ENCODE measurements around the gene JAGN1. TPM values are rescaled to one million over a fixed set of nuclear protein-coding genes. Genes with fewer than 3 reads are reported as not detected.

The JAGN1 gene
- total and polyA plus RNA-seq, 9 of the 15 experiments (the other 6 are each of a cell fraction or from before 2014, with no cell fraction given), result 31.6 to 77.8 (median 40.3) TPM

DNA sequence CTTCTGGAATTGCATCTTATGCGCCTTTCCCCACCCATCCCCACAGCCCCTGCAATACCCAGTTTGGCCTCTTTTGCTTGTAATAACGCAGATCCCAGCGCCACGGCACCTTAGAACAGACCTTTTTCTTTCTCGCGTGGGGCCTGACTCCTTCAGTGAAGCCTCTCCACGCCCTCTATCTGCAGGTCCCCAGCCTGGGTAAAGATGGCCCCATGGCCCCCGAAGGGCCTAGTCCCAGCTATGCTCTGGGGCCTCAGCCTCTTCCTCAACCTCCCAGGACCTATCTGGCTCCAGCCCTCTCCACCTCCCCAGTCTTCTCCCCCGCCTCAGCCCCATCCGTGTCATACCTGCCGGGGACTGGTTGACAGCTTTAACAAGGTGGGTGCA is 43.8 kb downstream of the JAGN1 start (continued):
- TF ChIP-seq, protein P1, sequence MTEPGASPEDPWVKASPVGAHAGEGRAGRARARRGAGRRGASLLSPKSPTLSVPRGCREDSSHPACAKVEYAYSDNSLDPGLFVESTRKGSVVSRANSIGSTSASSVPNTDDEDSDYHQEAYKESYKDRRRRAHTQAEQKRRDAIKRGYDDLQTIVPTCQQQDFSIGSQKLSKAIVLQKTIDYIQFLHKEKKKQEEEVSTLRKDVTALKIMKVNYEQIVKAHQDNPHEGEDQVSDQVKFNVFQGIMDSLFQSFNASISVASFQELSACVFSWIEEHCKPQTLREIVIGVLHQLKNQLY (CRISPR knock-in tag; conservative IDR thresholded peaks at IDR 0.05), result 0 out of 4 replicates have a peak, but pooled peaks of 1 of the 2 experiments have one; percentile 38
- no peak for TF ChIP-seq NUFIP1 (IDR thresholded peaks at IDR 0.05; ENCODE audit: partially characterized antibody)
- no peak for TF ChIP-seq ZNF431 (CRISPR knock-in tag; IDR thresholded peaks at IDR 0.05)
- TF ChIP-seq SP1 (CRISPR knock-in tag; IDR thresholded peaks at IDR 0.05), result no peak
- TF ChIP-seq, protein P2, sequence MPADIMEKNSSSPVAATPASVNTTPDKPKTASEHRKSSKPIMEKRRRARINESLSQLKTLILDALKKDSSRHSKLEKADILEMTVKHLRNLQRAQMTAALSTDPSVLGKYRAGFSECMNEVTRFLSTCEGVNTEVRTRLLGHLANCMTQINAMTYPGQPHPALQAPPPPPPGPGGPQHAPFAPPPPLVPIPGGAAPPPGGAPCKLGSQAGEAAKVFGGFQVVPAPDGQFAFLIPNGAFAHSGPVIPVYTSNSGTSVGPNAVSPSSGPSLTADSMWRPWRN (IDR thresholded peaks at IDR 0.05; ENCODE audit: low read depth), result no peak
- TF ChIP-seq YBX1 (IDR thresholded peaks at IDR 0.05), result no peak
- no peak for TF ChIP-seq ZNF586 (CRISPR knock-in tag; conservative IDR thresholded peaks at IDR 0.05)

DNA sequence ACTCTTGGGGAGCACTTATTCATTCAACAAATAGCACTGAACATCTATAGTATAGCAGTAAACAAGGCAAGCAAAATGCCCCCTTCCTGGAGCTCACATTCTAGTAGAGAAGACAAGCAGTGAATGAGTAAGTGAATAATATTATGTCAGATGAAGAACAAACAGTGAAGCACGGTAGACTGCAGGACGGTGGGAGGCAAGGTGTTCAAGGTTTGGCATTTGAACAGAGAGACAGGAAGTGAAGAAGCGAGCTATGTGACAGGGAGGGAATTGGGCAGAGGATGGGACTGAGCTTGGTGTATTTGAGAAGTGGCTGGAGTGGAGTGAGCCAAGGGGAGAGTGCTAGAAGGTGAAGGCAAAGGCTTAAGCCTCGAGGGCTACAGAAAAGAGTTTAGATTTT is 44.6 kb downstream of the JAGN1 start:
- Histone ChIP-seq H3K9ac (ENCODE audit: insufficient read depth in 1 of 2, low read depth in 2 of 2, low read length in 2 of 2) (peak overlapping the region; percentile 76 to 99; a peak in 3 of 4 replicates), H3K9me1 (ENCODE audit: control insufficient read depth, insufficient read depth, low read length) (no peaks in the 10 kb centered on the region), H3K4me3 (peak overlapping the region; percentile 57), H3K79me2 (ENCODE audit: control insufficient read depth, insufficient read depth, low read length) (peaks cover 20% of the 10 kb centered on the region), H3K4me2 (ENCODE audit: insufficient read depth, low read length) (peak overlapping the region; percentile 81), H3K27ac (ENCODE audit: extremely low read depth, low read depth, low read length) (no peak overlapping the region), H3K9me3 (replicated peaks; ENCODE audit: control insufficient read depth, insufficient read depth, low read depth, low read length) (no peaks in the 10 kb centered on the region), H3K27me3 (ENCODE audit: control insufficient read depth in 2 of 2, insufficient read depth in 2 of 2, low read length in 2 of 2) (no peaks in the 10 kb centered on the region), H3K4me1 (replicated peaks in 1 of 2; ENCODE audit: control insufficient read depth in 2 of 2, insufficient read depth in 2 of 2, low read length in 2 of 2) (peaks cover 11 to 39% of the 10 kb centered on the region in 2 experiments; a peak in 4 of 5 replicates), H2AFZ (ENCODE audit: low read depth, low read length) (no peak overlapping the region), H3K36me3 (ENCODE audit: control insufficient read depth, insufficient read depth, low read length) (peaks cover 29% of the 10 kb centered on the region), H4K20me1 (replicated peaks; ENCODE audit: control insufficient read depth, insufficient read depth, low read length) (no peaks in the 10 kb centered on the region)
- intact Hi-C loops (cut with micrococcal nuclease), result loop anchor here (5.0 to 10.0 kb wide), 5 partner anchors 73 to 290 kb away; partner anchors contain the start of gene VHL
- 31% methylated on average over 4 of the region's 4 CpGs for WGBS (ENCODE audit: insufficient coverage, low coverage, missing lambda C conversion rate)
- CTCF ChIA-PET (ENCODE audit: low intra/inter-chr PET ratio), result no interaction called here
- BruUV-seq (replicated peaks), result no TSS peak
- in situ Hi-C loops (cut with MboI), result no loop called here
- no peak for ATAC-seq
- FAIRE-seq, result no peak
- no peak for DNase-seq (ENCODE audit: extremely low read depth in 1 of 4, low spot score in 3 of 4)
- POLR2A ChIA-PET, result interaction anchor here (0.7 to 3.4 kb wide), 10 partner anchors 9 to 807 kb away, joined by 3 to 15 read pairs (median 4); no protein-coding TSS in a partner anchor
- TF ChIP-seq MYNN (IDR thresholded peaks at IDR 0.05), result no peak
- no peak for TF ChIP-seq MYNN (CRISPR knock-in tag; IDR thresholded peaks at IDR 0.05)
- TF ChIP-seq, protein P3, sequence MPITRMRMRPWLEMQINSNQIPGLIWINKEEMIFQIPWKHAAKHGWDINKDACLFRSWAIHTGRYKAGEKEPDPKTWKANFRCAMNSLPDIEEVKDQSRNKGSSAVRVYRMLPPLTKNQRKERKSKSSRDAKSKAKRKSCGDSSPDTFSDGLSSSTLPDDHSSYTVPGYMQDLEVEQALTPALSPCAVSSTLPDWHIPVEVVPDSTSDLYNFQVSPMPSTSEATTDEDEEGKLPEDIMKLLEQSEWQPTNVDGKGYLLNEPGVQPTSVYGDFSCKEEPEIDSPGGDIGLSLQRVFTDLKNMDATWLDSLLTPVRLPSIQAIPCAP (CRISPR knock-in tag; IDR thresholded peaks at IDR 0.05; ENCODE audit: borderline replicate concordance), result no peak
- TF ChIP-seq PCBP2 (IDR thresholded peaks at IDR 0.05; ENCODE audit: low read depth, low read length, poor library complexity, severe bottlenecking), result no peak
- no peak for TF ChIP-seq RB1 (IDR thresholded peaks at IDR 0.05; ENCODE audit: low read depth)
- no peak for TF ChIP-seq JUN (IDR thresholded peaks at IDR 0.05; ENCODE audit: borderline replicate concordance, low read depth, low read length)
- TF ChIP-seq JUN (CRISPR knock-in tag; IDR thresholded peaks at IDR 0.05; ENCODE audit: borderline replicate concordance), result no peak
- TF ChIP-seq, protein P4, sequence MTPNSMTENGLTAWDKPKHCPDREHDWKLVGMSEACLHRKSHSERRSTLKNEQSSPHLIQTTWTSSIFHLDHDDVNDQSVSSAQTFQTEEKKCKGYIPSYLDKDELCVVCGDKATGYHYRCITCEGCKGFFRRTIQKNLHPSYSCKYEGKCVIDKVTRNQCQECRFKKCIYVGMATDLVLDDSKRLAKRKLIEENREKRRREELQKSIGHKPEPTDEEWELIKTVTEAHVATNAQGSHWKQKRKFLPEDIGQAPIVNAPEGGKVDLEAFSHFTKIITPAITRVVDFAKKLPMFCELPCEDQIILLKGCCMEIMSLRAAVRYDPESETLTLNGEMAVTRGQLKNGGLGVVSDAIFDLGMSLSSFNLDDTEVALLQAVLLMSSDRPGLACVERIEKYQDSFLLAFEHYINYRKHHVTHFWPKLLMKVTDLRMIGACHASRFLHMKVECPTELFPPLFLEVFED (CRISPR knock-in tag; conservative IDR thresholded peaks at IDR 0.05), result 0 out of 2 replicates have a peak, but pooled peaks have one; percentile 9
- no peak for TF ChIP-seq DNMT1 (IDR thresholded peaks at IDR 0.05)
- no peak for TF ChIP-seq HSF4 (CRISPR knock-in tag; IDR thresholded peaks at IDR 0.05; ENCODE audit: borderline replicate concordance)
- TF ChIP-seq ZNF212 (CRISPR knock-in tag; IDR thresholded peaks at IDR 0.05), result no peak
- 0 out of 2 replicates have a peak, but pooled peaks have one; percentile 4 for TF ChIP-seq SPI1 (IDR thresholded peaks at IDR 0.05; ENCODE audit: borderline replicate concordance, low read depth, low read length)

All from K562 (cell line).